ELR (cell line): ENCODE data around the gene B3GNT8.
"Not testable (repeated sequence)": the region's sequence is repeated elsewhere in the genome, so short reads cannot be mapped to it uniquely, and the experiment has no call there.

Experiments used
- DNase-seq: peaks from one replicate; pipeline ENCODE4 v3.0.0-alpha.2; 2015; ENCODE audit warnings: low read depth

The B3GNT8 gene

GRCh38 chr19:41391618-41392017, 35.6 kb downstream of the B3GNT8 start:
- no peak for DNase-seq

- no peak for DNase-seq
Observed at GRCh38 chr19:41386442-41386841, 40.7 kb downstream of the B3GNT8 start.

GRCh38 chr19:41384351-41384750, 42.8 kb downstream of the B3GNT8 start:
- DNase-seq = no peak

GRCh38 chr19:41381536-41381935, 45.6 kb downstream of the B3GNT8 start:
- not testable (repeated sequence) for DNase-seq

GRCh38 chr19:41377977-41378709, 49.0 kb downstream of the B3GNT8 start:
- peak; percentile 17 for DNase-seq

GRCh38 chr19:41376998-41377365, 50.2 kb downstream of the B3GNT8 start:
- DNase-seq = no peak

- peak; percentile 31 for DNase-seq
Observed at GRCh38 chr19:41376241-41376997, 50.8 kb downstream of the B3GNT8 start, which contains the start of gene TMEM91. Gene TMEM91, plus strand, starts transcription at chr19:41376533. Its CDS starts 1,777 bp downstream, at chr19:41378310.
